Esophagus squamous epithelium (tissue), 5 donors: ENCODE data around the gene HILPDA. TPM values are rescaled to one million over a fixed set of nuclear protein-coding genes. Genes with fewer than 3 reads are reported as not detected.
"Not testable (repeated sequence)": the region's sequence is repeated elsewhere in the genome, so short reads cannot be mapped to it uniquely, and the experiment has no call there.

ENCODE experiments used
- DNase-seq: peaks from one replicate; lab custom pipeline; 2025; lab: John Stamatoyannopoulos, UW
- H3K27ac ChIP-seq, 4 donors: fragments of 200-600 bp; sonication (generic); one replicate each; pipeline ENCODE4 v1.5.1; 2016 to 2019; ENCODE audit warnings: mild to moderate bottlenecking in 1 of 4
- H3K27me3 ChIP-seq, 4 donors: fragments of 200-600 bp; sonication (generic); 1 replicate in 3 of 4; 2 replicates in 1 of 4; pipeline versions ENCODE4 v1.5.1 to v1.6.0; 2017 to 2021; ENCODE audit warnings: antibody characterized with exemption in 1 of 4
- H3K36me3 ChIP-seq, 3 donors: fragments of 200-600 bp; sonication (generic); one replicate each; pipeline ENCODE4 v1.5.1; 2016 to 2019
- H3K4me1 ChIP-seq, 3 donors: fragments of 200-600 bp; sonication (generic); one replicate each; pipeline ENCODE4 v1.5.1; 2017 to 2019
- H3K4me3 ChIP-seq, 4 donors: fragments of 200-600 bp; sonication (generic); 1 replicate in 3 of 4; 2 replicates in 1 of 4; pipeline ENCODE4 v1.5.1; 2016 to 2019; ENCODE audit warnings: mild to moderate bottlenecking in 2 of 4, moderate library complexity in 1 of 4
- H3K9me3 ChIP-seq, 3 donors: fragments of 200-600 bp; sonication (generic); one replicate each; pipeline ENCODE4 v1.5.1; 2016 to 2019
- POLR2A ChIP-seq, 4 donors: fragments of 450-650 bp; IDR thresholded peaks; one replicate each; pipeline ENCODE4 v1.6.1; 2017; ENCODE audit warnings: antibody characterized with exemption in 4 of 4, mild to moderate bottlenecking in 4 of 4, moderate library complexity in 3 of 4
- WGBS, 2 donors: methylation state at CpG; one replicate each; pipeline ENCODE4 v1.1.5; 2018; 5-methylcytosine and 5-hydroxymethylcytosine counted together
- intact Hi-C: fragments of 100-400 bp; cut with DNase I; formaldehyde crosslinking; loops from one replicate; pipeline ENCODE4 v1.15.0; 2022
- small RNA-seq, 4 donors: library from RNA; depleted of rRNA; stranded (forward); fragments of <200 nt; gene quantifications; one replicate each; pipeline ENCODE3, GENCODE V24; 2016
- total RNA-seq, 4 donors: library from RNA; depleted of rRNA; stranded (reverse); fragments of >200 nt; gene quantifications; one replicate each; pipeline ENCODE4 v1.1.0, GENCODE V29; 2016
- TF ChIP-seq, protein P1 (sequence below), 6 experiments: fragments of 450-650 bp in 4 of 6; fragments of 200-600 bp in 2 of 6; sonication (generic) in 2 of 6; IDR thresholded peaks; one replicate each; pipeline ENCODE4 v1.5.1; 2016 to 2019; ENCODE audit warnings: antibody characterized with exemption in 6 of 6, mild to moderate bottlenecking in 4 of 6, moderate library complexity in 4 of 6
- donor health status: DM: yes; HTN: yes; CAD: no.

HILPDA gene
- total RNA-seq, 4 donors from 2014 or later = 17.6 to 53.0 (median 21.9) TPM

DNA sequence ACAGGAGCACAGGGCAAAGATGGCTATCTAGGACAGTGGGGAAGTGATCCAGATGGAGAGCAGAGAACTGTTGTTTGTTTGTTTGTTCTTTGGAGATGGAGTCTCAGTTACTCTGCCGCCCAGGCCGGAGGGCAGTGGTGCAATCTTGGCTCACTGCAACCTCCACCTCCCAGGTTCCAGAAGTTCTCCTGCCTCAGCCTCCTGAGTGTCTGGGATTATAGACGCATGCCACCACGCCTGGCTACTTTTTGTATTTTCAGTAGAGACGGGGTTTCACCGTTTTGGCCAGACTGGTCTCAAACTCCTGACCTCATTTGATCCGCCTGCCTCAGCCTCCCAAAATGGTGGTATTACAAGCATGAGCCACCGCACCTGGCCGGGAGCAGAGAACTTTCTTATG lies 41.7 kb downstream of the HILPDA start:
- no peak for DNase-seq
- no peaks in the 10 kb centered on the region for H3K27me3 ChIP-seq
- H3K4me3 ChIP-seq = no peak overlapping the region
- WGBS, 2 donors = 84 to 95% methylated on average over 4 to 6 of the region's 9 CpGs
- intact Hi-C loops = no loop called here
- no peaks in the 10 kb centered on the region for H3K9me3 ChIP-seq
- H3K4me1 ChIP-seq = no peaks in the 10 kb centered on the region
- no peak overlapping the region for H3K27ac ChIP-seq
- H3K36me3 ChIP-seq = peaks cover 0 to 99% (median 15%) of the 10 kb centered on the region in 3 donors
- TF ChIP-seq POLR2A (IDR thresholded peaks at IDR 0.05) = no peak
- TF ChIP-seq, protein P1, sequence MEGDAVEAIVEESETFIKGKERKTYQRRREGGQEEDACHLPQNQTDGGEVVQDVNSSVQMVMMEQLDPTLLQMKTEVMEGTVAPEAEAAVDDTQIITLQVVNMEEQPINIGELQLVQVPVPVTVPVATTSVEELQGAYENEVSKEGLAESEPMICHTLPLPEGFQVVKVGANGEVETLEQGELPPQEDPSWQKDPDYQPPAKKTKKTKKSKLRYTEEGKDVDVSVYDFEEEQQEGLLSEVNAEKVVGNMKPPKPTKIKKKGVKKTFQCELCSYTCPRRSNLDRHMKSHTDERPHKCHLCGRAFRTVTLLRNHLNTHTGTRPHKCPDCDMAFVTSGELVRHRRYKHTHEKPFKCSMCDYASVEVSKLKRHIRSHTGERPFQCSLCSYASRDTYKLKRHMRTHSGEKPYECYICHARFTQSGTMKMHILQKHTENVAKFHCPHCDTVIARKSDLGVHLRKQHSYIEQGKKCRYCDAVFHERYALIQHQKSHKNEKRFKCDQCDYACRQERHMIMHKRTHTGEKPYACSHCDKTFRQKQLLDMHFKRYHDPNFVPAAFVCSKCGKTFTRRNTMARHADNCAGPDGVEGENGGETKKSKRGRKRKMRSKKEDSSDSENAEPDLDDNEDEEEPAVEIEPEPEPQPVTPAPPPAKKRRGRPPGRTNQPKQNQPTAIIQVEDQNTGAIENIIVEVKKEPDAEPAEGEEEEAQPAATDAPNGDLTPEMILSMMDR (IDR thresholded peaks at IDR 0.05) = no peak

DNA sequence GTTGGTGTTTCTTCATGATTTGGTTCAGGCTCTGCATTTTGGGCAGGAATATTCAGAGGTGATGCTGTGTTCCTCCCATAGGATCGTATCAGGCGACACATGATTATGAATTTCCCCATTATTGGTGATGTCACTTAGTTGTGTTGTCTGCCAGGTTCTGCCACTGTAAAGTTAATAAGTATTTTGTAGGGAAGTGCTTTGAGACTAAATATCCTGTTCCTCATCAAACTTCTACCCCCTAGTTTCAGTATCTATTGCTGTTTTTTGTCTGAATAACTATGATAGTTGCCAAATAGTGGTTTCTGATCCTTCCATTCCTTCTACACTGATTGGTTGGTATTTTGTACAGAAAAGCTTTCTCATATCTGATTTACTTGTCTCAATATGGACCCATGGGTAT lies 49.7 kb downstream of the HILPDA start:
- 93% methylated on average over 2 of the region's 2 CpGs; no CpG with 5 or more reads in 1 of the 2 donors for WGBS, 2 donors
- H3K27ac ChIP-seq, H3K9me3 ChIP-seq, intact Hi-C loops, H3K4me1 ChIP-seq, H3K27me3 ChIP-seq, DNase-seq, H3K4me3 ChIP-seq: not testable (repeated sequence)
- peaks cover 0 to 37% (median 0%) of the 10 kb centered on the region in 3 donors for H3K36me3 ChIP-seq

DNA sequence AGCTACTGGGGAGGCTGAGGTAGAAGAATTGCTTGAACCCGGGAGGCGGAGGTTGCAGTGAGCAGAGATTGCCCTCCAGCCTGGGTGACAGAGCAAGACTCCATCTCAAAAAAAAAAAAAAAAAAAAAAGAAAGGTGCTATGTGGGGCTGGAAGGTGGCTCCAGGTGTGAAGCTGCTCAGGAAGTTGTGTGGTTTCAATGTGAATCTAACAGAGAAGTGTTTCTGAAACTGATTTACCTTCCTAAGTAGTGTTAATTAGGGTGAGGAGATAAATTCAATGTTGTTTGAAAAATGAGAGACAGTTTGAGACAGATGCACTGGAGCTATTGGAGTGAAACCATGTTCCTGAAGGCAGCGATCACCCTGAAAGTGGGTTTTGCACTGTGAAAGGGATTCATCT lies 51.1 kb downstream of the HILPDA start:
- H3K9me3 ChIP-seq, H3K4me3 ChIP-seq, DNase-seq, intact Hi-C loops, H3K4me1 ChIP-seq, H3K27ac ChIP-seq, H3K27me3 ChIP-seq: not testable (repeated sequence)
- peaks cover 0 to 23% (median 0%) of the 10 kb centered on the region in 3 donors for H3K36me3 ChIP-seq
- WGBS, 2 donors = 94 to 95% methylated on average over 3 of the region's 3 CpGs

DNA sequence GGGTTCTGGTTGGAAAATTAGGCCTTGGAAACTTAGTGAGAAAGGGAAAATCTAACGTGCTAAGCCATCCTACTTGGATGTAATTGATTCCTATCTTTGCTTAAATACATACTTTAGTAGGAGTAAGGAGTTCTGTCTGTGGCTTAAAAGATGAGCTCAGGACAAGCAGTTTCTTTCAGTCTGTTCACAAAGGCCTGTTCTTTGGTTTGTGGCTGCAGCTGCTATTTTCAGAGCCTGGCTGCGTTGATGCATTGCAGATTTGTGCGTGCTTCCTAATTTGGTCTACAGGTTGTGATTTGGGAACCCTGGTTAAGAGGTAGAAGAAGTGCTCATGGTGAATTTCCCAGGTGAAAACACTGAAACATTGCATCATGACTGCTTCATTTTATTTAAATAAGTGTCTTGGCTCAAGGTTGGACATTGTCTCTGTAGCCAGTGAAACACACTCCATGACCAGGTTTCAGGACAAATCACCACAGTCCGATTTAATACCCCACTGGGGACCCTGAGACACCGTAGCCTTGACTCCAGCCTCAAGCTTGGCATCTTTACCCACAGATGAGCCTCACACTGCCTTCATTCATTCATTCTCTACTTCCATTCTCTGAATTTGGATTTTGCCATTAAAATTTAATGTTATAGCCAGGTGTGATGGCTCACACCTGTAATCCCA lies 51.8 kb downstream of the HILPDA start:
- WGBS, 2 donors = 83 to 89% methylated on average over 5 of the region's 5 CpGs
- intact Hi-C loops, H3K27me3 ChIP-seq, H3K27ac ChIP-seq, H3K9me3 ChIP-seq, H3K4me3 ChIP-seq, H3K4me1 ChIP-seq, DNase-seq: not testable (repeated sequence)
- H3K36me3 ChIP-seq = peaks cover 0 to 16% (median 0%) of the 10 kb centered on the region in 3 donors

Small RNA genes lying within 50 kb of the gene (small RNA-seq; reads per million reads assigned to genes)
- gene AC010655.1 (0 reads per million in 4 donors), gene AC010655.2 (0 reads per million in 4 donors), gene RF00017 (0 reads per million in 4 donors), gene RNU7-54P (0 reads per million in 4 donors)

Other genes with a start within 250 kb of the HILPDA start
- not detected for gene LEP, start 214.6 kb upstream of the HILPDA start, total RNA-seq
- 10 to 100 TPM; 12.9 to 28.8 (median 18.7) TPM for gene RBM28, start 112.0 kb upstream of the HILPDA start, total RNA-seq
- 1 to 10 TPM in 3 of 4 donors, under 1 TPM in 1; 0.38 to 1.9 (median 1.5) TPM for gene PRRT4, start 94.2 kb upstream of the HILPDA start, total RNA-seq
- 10 to 100 TPM; 30.2 to 53.7 (median 41.6) TPM for gene IMPDH1, start 45.9 kb upstream of the HILPDA start, total RNA-seq
- gene METTL2B, start 20.9 kb downstream of the HILPDA start, total RNA-seq = 10 to 100 TPM; 20.2 to 26.6 (median 24.5) TPM
- gene GARIN1A, start 216.4 kb downstream of the HILPDA start, total RNA-seq = under 1 TPM in 3 of 4 donors, not detected in 1; 0.19 to 0.38 (median 0.35) TPM